ENCODE data around the gene PODXL. TPM values are rescaled to one million over a fixed set of nuclear protein-coding genes. Genes with fewer than 3 reads are reported as not detected.

PODXL gene
- polyA plus RNA-seq, 1 donor from 2014 or later = 4.5 TPM

GRCh38 chr7:131530137-131530536 lies 26.3 kb downstream of the PODXL start:
- no peaks in the 10 kb centered on the region for H4K20me1 ChIP-seq (ENCODE audit: insufficient read depth)
- H3K27ac ChIP-seq (ENCODE audit: low read length) = no peak overlapping the region
- no peaks in the 10 kb centered on the region for H3K79me2 ChIP-seq (replicated peaks; ENCODE audit: insufficient read depth, low read length)
- no peak overlapping the region for H3K9ac ChIP-seq (ENCODE audit: low read length)
- H3F3A ChIP-seq (ENCODE audit: insufficient read depth, low read length, poor library complexity, severe bottlenecking) = no peaks in the 10 kb centered on the region
- no peaks in the 10 kb centered on the region for H3K9me2 ChIP-seq (ENCODE audit: insufficient read depth, low read length)
- TF ChIP-seq EP300 (conservative IDR thresholded peaks at IDR 0.05; ENCODE audit: poor library complexity, severe bottlenecking) = no peak
- H3K36me3 ChIP-seq (ENCODE audit: insufficient read depth, low read length) = no peaks in the 10 kb centered on the region
- H3K27me3 ChIP-seq (ENCODE audit: insufficient read depth, low read depth, low read length) = no peaks in the 10 kb centered on the region
- no peak overlapping the region for H3K4me2 ChIP-seq (ENCODE audit: low read length)
- no peak overlapping the region for H3K4me3 ChIP-seq (ENCODE audit: low read length)
- H2AFZ ChIP-seq (ENCODE audit: low read depth, low read length) = no peak overlapping the region
- H3K9me3 ChIP-seq (ENCODE audit: low read length) = no peaks in the 10 kb centered on the region

GRCh38 chr7:131529617-131530016 lies 26.8 kb downstream of the PODXL start:
- Histone ChIP-seq H4K20me1 (ENCODE audit: insufficient read depth) (no peaks in the 10 kb centered on the region), H3K9me2 (ENCODE audit: insufficient read depth, low read length) (no peaks in the 10 kb centered on the region), H3K79me2 (replicated peaks; ENCODE audit: insufficient read depth, low read length) (no peaks in the 10 kb centered on the region), H3K36me3 (ENCODE audit: insufficient read depth, low read length) (no peaks in the 10 kb centered on the region), H3K27ac (ENCODE audit: low read length) (no peak overlapping the region), H3K27me3 (ENCODE audit: insufficient read depth, low read depth, low read length) (no peaks in the 10 kb centered on the region), H3K4me2 (ENCODE audit: low read length) (no peak overlapping the region), H3K9ac (ENCODE audit: low read length) (no peak overlapping the region), H3F3A (ENCODE audit: insufficient read depth, low read length, poor library complexity, severe bottlenecking) (no peaks in the 10 kb centered on the region), H3K4me3 (ENCODE audit: low read length) (no peak overlapping the region), H3K9me3 (ENCODE audit: low read length) (no peaks in the 10 kb centered on the region), H2AFZ (ENCODE audit: low read depth, low read length) (no peak overlapping the region)
- TF ChIP-seq TAF1 (IDR thresholded peaks at IDR 0.05; ENCODE audit: low read depth) (no peak), CTCF (IDR thresholded peaks at IDR 0.05; ENCODE audit: poor library complexity, severe bottlenecking) (no peak), EP300 (conservative IDR thresholded peaks at IDR 0.05; ENCODE audit: poor library complexity, severe bottlenecking) (no peak), RAD21 (conservative IDR thresholded peaks at IDR 0.05) (no peak), EZH2 (IDR thresholded peaks at IDR 0.05; ENCODE audit: borderline replicate concordance, insufficient read depth, low read length, poor library complexity, severe bottlenecking) (no peak), REST (IDR thresholded peaks at IDR 0.05; ENCODE audit: borderline replicate concordance) (no peak), POLR2AphosphoS5 (IDR thresholded peaks at IDR 0.05) (no peak), MXI1 (conservative IDR thresholded peaks at IDR 0.05; ENCODE audit: poor library complexity, severe bottlenecking) (no peak), SMC3 (conservative IDR thresholded peaks at IDR 0.05; ENCODE audit: poor library complexity) (no peak)

- Histone ChIP-seq H3K27ac (ENCODE audit: low read length) (no peak overlapping the region), H3K4me2 (ENCODE audit: low read length) (no peak overlapping the region), H3K36me3 (ENCODE audit: insufficient read depth, low read length) (no peaks in the 10 kb centered on the region), H3K9me3 (ENCODE audit: low read length) (no peaks in the 10 kb centered on the region), H3K79me2 (replicated peaks; ENCODE audit: insufficient read depth, low read length) (no peaks in the 10 kb centered on the region), H2AFZ (ENCODE audit: low read depth, low read length) (no peak overlapping the region), H3F3A (ENCODE audit: insufficient read depth, low read length, poor library complexity, severe bottlenecking) (no peaks in the 10 kb centered on the region), H3K4me3 (ENCODE audit: low read length) (no peak overlapping the region), H3K9me2 (ENCODE audit: insufficient read depth, low read length) (no peaks in the 10 kb centered on the region), H4K20me1 (ENCODE audit: insufficient read depth) (no peaks in the 10 kb centered on the region), H3K27me3 (ENCODE audit: insufficient read depth, low read depth, low read length) (no peaks in the 10 kb centered on the region), H3K9ac (ENCODE audit: low read length) (no peak overlapping the region)
- TF ChIP-seq POLR2AphosphoS5 (IDR thresholded peaks at IDR 0.05) (no peak), REST (IDR thresholded peaks at IDR 0.05; ENCODE audit: borderline replicate concordance) (no peak), CTCF (IDR thresholded peaks at IDR 0.05; ENCODE audit: poor library complexity, severe bottlenecking) (no peak), EP300 (conservative IDR thresholded peaks at IDR 0.05; ENCODE audit: poor library complexity, severe bottlenecking) (no peak), RAD21 (conservative IDR thresholded peaks at IDR 0.05) (no peak), TAF1 (IDR thresholded peaks at IDR 0.05; ENCODE audit: low read depth) (no peak)
Observed at GRCh38 chr7:131529179-131529578, 27.2 kb downstream of the PODXL start.

Measured in neural cell (in vitro differentiated cells).